Esophagus muscularis mucosa (tissue), 3 donors: Measurements from ENCODE around the gene TPD52L2.

Experiments used
- POLR2A ChIP-seq: fragments of 450-650 bp; IDR thresholded peaks from one replicate; pipeline ENCODE4 v1.6.1; 2017; ENCODE audit warnings: antibody characterized with exemption, moderate library complexity, mild to moderate bottlenecking, low read depth
- POLR2AphosphoS5 ChIP-seq, 2 donors: sonication (generic); formaldehyde crosslinking; IDR thresholded peaks; one replicate each; pipeline ENCODE4 v1.6.1; 2017; ENCODE audit warnings: antibody characterized with exemption in 2 of 2
- TF ChIP-seq, protein P1 (sequence below), 3 experiments: fragments of 200-600 bp in 2 of 3; fragments of 450-650 bp in 1 of 3; sonication (generic) in 2 of 3; IDR thresholded peaks; one replicate each; pipeline ENCODE4 v1.5.1; 2017 to 2019; ENCODE audit warnings: antibody characterized with exemption in 3 of 3, mild to moderate bottlenecking in 2 of 3, moderate library complexity in 1 of 3

DNA sequence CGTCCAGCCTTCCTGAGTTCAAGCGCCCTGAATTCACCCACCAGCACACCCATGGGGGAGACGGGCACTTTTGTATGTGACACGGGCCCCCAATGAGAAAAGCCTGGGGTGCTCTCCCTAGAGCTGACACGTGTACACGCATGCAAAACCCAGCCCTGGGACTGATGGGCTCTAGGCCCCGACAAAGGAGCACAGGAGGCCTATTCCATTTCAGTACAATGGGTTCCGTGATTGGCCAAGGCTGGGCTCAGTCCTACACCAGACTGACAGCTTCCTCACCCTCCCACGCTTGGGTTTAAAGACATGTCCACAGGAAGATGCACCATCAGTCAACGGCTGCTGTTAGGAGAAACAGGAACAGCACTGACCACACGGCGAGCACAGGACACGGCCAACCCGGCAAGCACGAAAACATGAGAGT is 42.8 kb upstream of the TPD52L2 start:
- TF ChIP-seq, protein P1, sequence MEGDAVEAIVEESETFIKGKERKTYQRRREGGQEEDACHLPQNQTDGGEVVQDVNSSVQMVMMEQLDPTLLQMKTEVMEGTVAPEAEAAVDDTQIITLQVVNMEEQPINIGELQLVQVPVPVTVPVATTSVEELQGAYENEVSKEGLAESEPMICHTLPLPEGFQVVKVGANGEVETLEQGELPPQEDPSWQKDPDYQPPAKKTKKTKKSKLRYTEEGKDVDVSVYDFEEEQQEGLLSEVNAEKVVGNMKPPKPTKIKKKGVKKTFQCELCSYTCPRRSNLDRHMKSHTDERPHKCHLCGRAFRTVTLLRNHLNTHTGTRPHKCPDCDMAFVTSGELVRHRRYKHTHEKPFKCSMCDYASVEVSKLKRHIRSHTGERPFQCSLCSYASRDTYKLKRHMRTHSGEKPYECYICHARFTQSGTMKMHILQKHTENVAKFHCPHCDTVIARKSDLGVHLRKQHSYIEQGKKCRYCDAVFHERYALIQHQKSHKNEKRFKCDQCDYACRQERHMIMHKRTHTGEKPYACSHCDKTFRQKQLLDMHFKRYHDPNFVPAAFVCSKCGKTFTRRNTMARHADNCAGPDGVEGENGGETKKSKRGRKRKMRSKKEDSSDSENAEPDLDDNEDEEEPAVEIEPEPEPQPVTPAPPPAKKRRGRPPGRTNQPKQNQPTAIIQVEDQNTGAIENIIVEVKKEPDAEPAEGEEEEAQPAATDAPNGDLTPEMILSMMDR (IDR thresholded peaks at IDR 0.05): no peak
- TF ChIP-seq POLR2A (no peak), POLR2AphosphoS5 (IDR thresholded peaks at IDR 0.05) (no peak)
